PFSK-1 (cell line): Measurements from ENCODE around the gene GNAT3.

Experiments used
- FOXP2 ChIP-seq: optimal IDR thresholded peaks from 2 replicates; pipeline ENCODE3; 2011; ENCODE audit warnings: borderline replicate concordance, control low read depth, inconsistent platforms; ENCODE audit not compliant: insufficient read depth; ENCODE audit errors: extremely low read length, extremely low read depth
- POLR2AphosphoS5 ChIP-seq: IDR thresholded peaks from 2 replicates; pipeline ENCODE4 v1.6.1; 2012; ENCODE audit warnings: low read depth, mild to moderate bottlenecking, control low read depth, low read length, moderate library complexity
- REST ChIP-seq, 2 experiments: IDR thresholded peaks; 2 replicates each; pipeline versions ENCODE4 v1.6.1 to v1.8.0; 2011 to 2012; ENCODE audit warnings: low read depth in 2 of 2, low read length in 2 of 2, control low read depth in 1 of 2, inconsistent platforms in 1 of 2, mild to moderate bottlenecking in 1 of 2, moderate library complexity in 1 of 2; ENCODE audit not compliant: insufficient read depth in 1 of 2
- SIN3A ChIP-seq: IDR thresholded peaks from 2 replicates; pipeline ENCODE4 v1.6.1; 2012; ENCODE audit warnings: mild to moderate bottlenecking, low read length, moderate library complexity, borderline replicate concordance; ENCODE audit not compliant: insufficient read depth
- TAF1 ChIP-seq: IDR thresholded peaks from 2 replicates; pipeline ENCODE4 v1.6.1; 2012; ENCODE audit warnings: low read length, control low read depth, borderline replicate concordance; ENCODE audit not compliant: insufficient read depth

GNAT3 gene

GRCh38 chr7:80533287-80533686 is 21.4 kb upstream of the GNAT3 start:
- TF ChIP-seq SIN3A (no peak), TAF1 (no peak), FOXP2 (no peak), REST (IDR thresholded peaks at IDR 0.05; ENCODE audit: insufficient read depth in 1 of 2, low read depth in 2 of 2, low read length in 2 of 2) (no peak), POLR2AphosphoS5 (no peak)

- TF ChIP-seq REST (IDR thresholded peaks at IDR 0.05; ENCODE audit: insufficient read depth in 1 of 2, low read depth in 2 of 2, low read length in 2 of 2) = no peak
- no peak for TF ChIP-seq FOXP2
- TF ChIP-seq SIN3A = no peak
- no peak for TF ChIP-seq POLR2AphosphoS5
- TF ChIP-seq TAF1 = no peak
Observed at GRCh38 chr7:80532153-80532552, 20.3 kb upstream of the GNAT3 start.

- TF ChIP-seq REST (IDR thresholded peaks at IDR 0.05; ENCODE audit: insufficient read depth in 1 of 2, low read depth in 2 of 2, low read length in 2 of 2) = no peak
- TF ChIP-seq POLR2AphosphoS5 = no peak
- no peak for TF ChIP-seq TAF1
- TF ChIP-seq SIN3A = no peak
- no peak for TF ChIP-seq FOXP2
Observed at GRCh38 chr7:80530136-80530535, 18.3 kb upstream of the GNAT3 start.

- TF ChIP-seq SIN3A (no peak), REST (IDR thresholded peaks at IDR 0.05; ENCODE audit: insufficient read depth in 1 of 2, low read depth in 2 of 2, low read length in 2 of 2) (no peak)
Observed at GRCh38 chr7:80529362-80529761, 17.5 kb upstream of the GNAT3 start.

- TF ChIP-seq REST (IDR thresholded peaks at IDR 0.05; ENCODE audit: insufficient read depth in 1 of 2, low read depth in 2 of 2, low read length in 2 of 2) = no peak
- TF ChIP-seq FOXP2 = no peak
Observed at GRCh38 chr7:80528689-80529088, 16.8 kb upstream of the GNAT3 start.
